ENCODE data around the gene PGK1. TPM values are rescaled to one million over a fixed set of nuclear protein-coding genes. Genes with fewer than 3 reads are reported as not detected.

Gene PGK1
- total RNA-seq, 2 donors from 2014 or later, result 256 to 258 TPM

DNA sequence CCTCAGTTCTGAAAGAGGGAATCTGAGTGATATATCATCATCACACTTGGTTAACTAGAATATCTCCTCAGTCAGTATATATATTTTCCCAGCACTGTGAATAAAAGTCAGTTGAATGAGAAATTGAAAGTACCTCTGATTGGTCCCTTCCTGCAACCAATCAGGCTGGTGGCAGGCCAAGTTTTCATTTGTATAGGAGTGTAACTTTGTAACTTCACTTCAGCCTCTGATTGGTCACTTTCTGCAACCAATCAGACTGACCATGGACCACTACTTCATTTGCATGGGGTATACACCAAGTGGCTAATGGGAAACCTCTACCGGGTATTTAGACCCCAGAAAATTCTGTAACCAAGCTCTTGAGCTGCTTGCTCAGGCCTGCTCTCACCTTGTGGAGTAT is 2.0 kb upstream of the PGK1 start:
- Mint-ChIP-seq H3K36me3 (ENCODE audit: low read depth) (no peaks in the 10 kb centered on the region), H3K27ac (no peak overlapping the region), H3K4me1 (peaks cover 16% of the 10 kb centered on the region), H3K27me3 (no peaks in the 10 kb centered on the region), H3K4me3 (no peak overlapping the region)
- H3K9me3 ChIP-seq (ENCODE audit: control insufficient read depth, low read length, poor library complexity, severe bottlenecking), result no peaks in the 10 kb centered on the region
- DNase-seq (no peak), ATAC-seq (no peak)

DNA sequence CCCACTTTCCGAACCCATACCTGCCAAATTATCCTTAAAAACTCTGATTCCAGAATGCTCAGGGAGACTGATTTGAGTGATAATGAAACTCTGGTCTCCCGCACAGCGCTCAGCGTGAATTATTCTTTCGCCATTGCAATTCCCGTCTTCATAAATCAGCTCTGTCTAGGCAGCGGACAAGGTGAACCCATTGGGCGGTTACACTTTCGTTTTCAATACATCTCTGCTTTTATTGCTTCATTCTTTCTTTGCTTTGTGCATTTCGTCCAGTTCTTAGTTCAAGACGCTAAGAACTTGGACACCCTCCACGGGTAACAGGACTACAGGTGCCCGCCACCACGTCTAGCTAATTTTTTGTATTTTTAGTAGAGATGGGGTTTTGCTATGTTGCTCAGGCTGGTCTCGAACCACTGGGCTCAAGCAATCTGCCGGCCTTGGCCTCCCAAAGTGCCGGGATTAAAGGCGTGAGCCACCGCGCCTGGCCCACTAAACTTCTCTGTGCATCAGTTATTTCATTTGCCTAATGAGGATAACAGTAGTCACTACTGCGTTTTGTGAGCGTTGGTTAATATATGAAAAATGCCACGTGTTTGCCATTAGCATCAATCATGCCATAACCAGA is 936 bp upstream of the PGK1 start:
- DNase-seq, result no peak

DNA sequence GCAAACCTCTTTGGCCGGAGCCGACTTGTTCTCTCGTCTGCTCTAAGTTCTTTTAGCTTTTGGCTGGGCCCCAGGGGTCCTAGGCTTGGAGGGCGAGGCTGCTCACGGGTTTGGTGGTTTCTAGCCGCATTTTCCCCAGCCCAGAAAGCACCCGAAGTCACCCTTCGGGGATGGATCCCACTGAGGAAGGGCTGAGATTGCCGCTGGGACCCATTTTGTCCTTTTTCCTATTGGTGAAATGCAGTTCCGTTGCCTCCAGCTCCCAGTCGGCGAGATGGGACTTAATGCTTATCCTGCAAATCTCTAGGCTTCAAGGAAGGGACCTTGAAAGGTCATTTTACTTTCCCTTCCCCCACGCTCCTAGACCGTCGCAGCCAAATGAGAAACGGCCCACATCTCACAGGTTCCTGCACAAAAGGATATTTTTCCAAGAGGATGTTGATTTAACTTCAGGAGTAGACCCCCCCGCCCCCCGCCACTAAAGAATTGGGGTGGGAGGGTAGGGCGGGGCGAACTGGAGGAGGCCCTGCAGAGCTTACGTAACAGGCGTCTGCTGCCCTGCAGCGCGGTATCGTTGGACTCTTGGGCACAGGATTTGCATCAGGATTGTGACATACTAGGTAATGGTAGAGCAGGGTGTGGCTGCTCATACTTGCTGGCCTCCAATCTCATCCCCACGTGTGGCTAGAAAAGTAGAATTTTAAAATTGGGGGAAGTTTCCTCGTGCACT is 564 bp downstream of the PGK1 start:
- H3K27ac Mint-ChIP-seq, result peak overlapping the region; percentile 91
- H3K4me1 Mint-ChIP-seq, result peaks cover 28% of the 10 kb centered on the region
- no peaks in the 10 kb centered on the region for H3K27me3 Mint-ChIP-seq
- H3K9me3 ChIP-seq (ENCODE audit: control insufficient read depth, low read length, poor library complexity, severe bottlenecking), result no peaks in the 10 kb centered on the region
- H3K36me3 Mint-ChIP-seq (ENCODE audit: low read depth), result no peaks in the 10 kb centered on the region
- DNase-seq (peak in 2 of 3 donors; percentile 9 to 16), ATAC-seq (no peak)
- peak overlapping the region; percentile 89 for H3K4me3 Mint-ChIP-seq

More for the DNA sequence above, 936 bp upstream of the PGK1 start:
- H3K9me3 ChIP-seq (ENCODE audit: control insufficient read depth, low read length, poor library complexity, severe bottlenecking), result no peaks in the 10 kb centered on the region
- Mint-ChIP-seq H3K4me3 (peak overlapping the region; percentile 89), H3K36me3 (ENCODE audit: low read depth) (no peaks in the 10 kb centered on the region), H3K4me1 (peaks cover 23% of the 10 kb centered on the region), H3K27ac (peak overlapping the region; percentile 91), H3K27me3 (no peaks in the 10 kb centered on the region)
- ATAC-seq, result no peak

DNA sequence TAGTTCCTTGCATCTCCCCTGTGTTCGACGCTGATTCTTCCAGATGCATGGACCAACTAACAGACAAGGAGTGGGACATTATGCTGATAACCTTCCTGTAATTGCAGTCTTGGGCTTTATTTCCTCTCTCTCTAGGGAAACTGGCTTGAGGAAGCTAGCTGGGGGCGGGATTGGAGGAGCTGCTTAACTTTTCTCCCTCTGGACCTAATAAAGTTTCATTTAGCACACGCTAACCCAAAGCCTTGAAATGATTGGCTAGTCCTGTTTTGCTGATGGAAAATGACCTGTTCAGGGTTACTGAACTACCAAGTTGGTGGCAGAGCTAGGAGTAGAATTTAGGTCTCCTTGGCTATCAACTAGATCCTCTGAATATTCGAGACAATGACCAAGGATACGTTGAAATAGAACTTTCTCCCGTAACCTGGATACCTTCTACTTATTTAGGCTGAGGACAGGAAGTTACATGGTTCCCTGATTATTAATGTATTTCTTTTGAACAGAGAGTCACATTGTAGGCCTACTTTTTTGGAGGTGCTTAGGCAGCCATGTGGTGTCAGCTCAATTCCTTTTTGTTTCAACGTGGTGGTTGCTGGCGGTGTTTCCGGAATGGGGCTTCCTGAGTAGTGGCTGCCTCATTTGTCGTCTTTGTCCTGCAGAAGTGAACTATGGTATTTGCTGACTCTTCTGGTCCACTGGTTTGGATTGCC is 2.0 kb downstream of the PGK1 start:
- H3K27me3 Mint-ChIP-seq, result no peaks in the 10 kb centered on the region
- no peaks in the 10 kb centered on the region for H3K9me3 ChIP-seq (ENCODE audit: control insufficient read depth, low read length, poor library complexity, severe bottlenecking)
- H3K4me3 Mint-ChIP-seq, result peak overlapping the region; percentile 89
- ATAC-seq (no peak), DNase-seq (no peak)
- peak overlapping the region; percentile 91 for H3K27ac Mint-ChIP-seq
- H3K36me3 Mint-ChIP-seq (ENCODE audit: low read depth), result no peaks in the 10 kb centered on the region
- H3K4me1 Mint-ChIP-seq, result peaks cover 31% of the 10 kb centered on the region

GRCh38 chrX:78106651-78106986 is 2.6 kb downstream of the PGK1 start:
- ATAC-seq (no peak), DNase-seq (no peak)
- H3K4me3 Mint-ChIP-seq, result peak overlapping the region; percentile 89
- H3K9me3 ChIP-seq (ENCODE audit: control insufficient read depth, low read length, poor library complexity, severe bottlenecking), result no peaks in the 10 kb centered on the region
- no peaks in the 10 kb centered on the region for H3K36me3 Mint-ChIP-seq (ENCODE audit: low read depth)
- H3K27me3 Mint-ChIP-seq, result no peaks in the 10 kb centered on the region
- H3K27ac Mint-ChIP-seq, result peak overlapping the region; percentile 91
- peaks cover 31% of the 10 kb centered on the region for H3K4me1 Mint-ChIP-seq

DNA sequence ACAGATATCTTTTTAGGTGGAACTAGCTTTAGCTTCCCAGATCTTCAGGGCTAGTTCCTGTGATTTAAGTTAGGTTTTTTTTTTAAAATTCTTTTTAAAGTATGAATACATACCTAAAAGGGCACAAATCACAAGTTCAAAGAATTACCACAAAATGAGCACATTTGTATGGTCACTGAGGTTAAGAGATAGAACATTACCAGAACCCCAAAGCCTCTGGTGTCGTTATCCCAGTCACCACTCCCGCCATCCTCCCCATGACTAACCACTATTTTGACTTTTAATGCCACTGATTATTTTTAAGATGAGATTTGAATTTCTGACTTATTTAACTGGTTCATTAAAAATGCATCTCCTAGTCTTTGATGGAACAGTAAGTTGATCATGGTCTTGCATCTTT is 5.4 kb downstream of the PGK1 start:
- H3K27ac Mint-ChIP-seq, result peak overlapping the region; percentile 91
- DNase-seq (no peak), ATAC-seq (peak; percentile 18)
- no peaks in the 10 kb centered on the region for H3K9me3 ChIP-seq (ENCODE audit: control insufficient read depth, low read length, poor library complexity, severe bottlenecking)
- H3K4me3 Mint-ChIP-seq, result peak overlapping the region; percentile 28
- no peaks in the 10 kb centered on the region for H3K36me3 Mint-ChIP-seq (ENCODE audit: low read depth)
- H3K4me1 Mint-ChIP-seq, result peaks cover 31% of the 10 kb centered on the region
- no peaks in the 10 kb centered on the region for H3K27me3 Mint-ChIP-seq

DNA sequence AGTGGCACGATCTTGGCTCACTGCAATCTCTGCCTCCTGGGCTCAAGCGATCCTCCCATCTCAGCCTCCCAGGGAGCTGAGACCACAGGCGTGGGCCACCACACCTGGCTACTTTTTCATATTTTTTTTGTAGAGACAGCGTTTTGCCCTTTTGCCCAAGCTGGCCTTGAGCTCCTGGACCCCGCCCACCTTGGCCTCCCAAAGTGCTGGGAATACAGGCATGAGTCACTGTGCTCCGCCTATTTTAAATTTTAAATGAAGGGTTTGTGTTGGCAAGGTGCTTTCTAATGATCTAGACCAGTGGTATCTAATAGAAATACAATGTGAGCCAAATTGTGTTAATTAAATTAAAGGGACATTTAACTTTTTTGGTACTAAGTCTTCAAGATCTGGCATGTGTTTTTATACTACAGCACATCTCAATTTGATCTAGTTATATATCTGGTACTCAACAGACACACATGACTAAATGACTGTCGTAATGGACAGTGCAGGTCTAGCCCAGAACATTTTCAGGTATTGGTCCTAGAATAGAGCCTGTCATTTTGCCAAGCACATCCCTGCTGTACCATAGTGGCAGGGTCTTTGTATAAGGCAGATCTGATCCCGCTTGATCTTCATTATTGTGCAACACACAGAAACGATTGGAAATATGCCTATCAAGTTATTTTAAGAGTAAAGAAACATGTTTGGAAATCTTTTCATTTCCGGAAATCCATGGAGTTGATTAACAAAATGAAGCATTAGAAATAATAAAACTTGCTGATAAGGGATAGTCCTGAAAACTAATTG is 7.3 kb downstream of the PGK1 start:
- peak overlapping the region; percentile 39 for H3K27ac Mint-ChIP-seq
- DNase-seq (no peak), ATAC-seq (no peak)
- peaks cover 29% of the 10 kb centered on the region for H3K4me1 Mint-ChIP-seq
- H3K27me3 Mint-ChIP-seq, result no peaks in the 10 kb centered on the region
- no peaks in the 10 kb centered on the region for H3K36me3 Mint-ChIP-seq (ENCODE audit: low read depth)
- no peak overlapping the region for H3K4me3 Mint-ChIP-seq
- no peaks in the 10 kb centered on the region for H3K9me3 ChIP-seq (ENCODE audit: control insufficient read depth, low read length, poor library complexity, severe bottlenecking)

DNA sequence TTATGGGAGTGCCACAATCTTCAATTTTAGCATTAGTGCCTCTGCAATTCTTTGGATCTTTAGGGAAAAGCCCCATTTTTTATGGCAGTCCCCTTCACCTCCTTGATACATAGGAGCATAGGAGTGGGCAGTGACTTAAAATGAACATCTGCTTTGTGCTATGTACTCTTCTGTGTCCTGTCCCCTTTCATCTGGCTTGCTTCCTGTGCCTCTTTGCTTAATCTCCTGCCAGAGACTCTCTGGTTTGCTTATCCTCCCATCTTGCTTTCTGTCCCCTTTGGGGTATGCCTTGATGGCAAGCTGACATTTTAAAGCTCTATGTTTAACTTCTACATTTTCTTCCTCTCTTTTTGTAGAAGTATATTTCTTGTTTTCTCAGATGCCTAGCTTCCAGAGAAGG is 12.3 kb downstream of the PGK1 start:
- H3K27me3 Mint-ChIP-seq, result no peaks in the 10 kb centered on the region
- ATAC-seq (no peak), DNase-seq (no peak)
- no peak overlapping the region for H3K4me3 Mint-ChIP-seq
- H3K9me3 ChIP-seq (ENCODE audit: control insufficient read depth, low read length, poor library complexity, severe bottlenecking), result no peaks in the 10 kb centered on the region
- peaks cover 23% of the 10 kb centered on the region for H3K4me1 Mint-ChIP-seq
- H3K27ac Mint-ChIP-seq, result peak overlapping the region; percentile 41
- H3K36me3 Mint-ChIP-seq (ENCODE audit: low read depth), result peaks cover 4% of the 10 kb centered on the region

- Mint-ChIP-seq H3K27ac (peak overlapping the region; percentile 41), H3K36me3 (ENCODE audit: low read depth) (peaks cover 4% of the 10 kb centered on the region), H3K27me3 (no peaks in the 10 kb centered on the region), H3K4me1 (peaks cover 21% of the 10 kb centered on the region), H3K4me3 (no peak overlapping the region)
- DNase-seq (no peak), ATAC-seq (no peak)
- H3K9me3 ChIP-seq (ENCODE audit: control insufficient read depth, low read length, poor library complexity, severe bottlenecking), result no peaks in the 10 kb centered on the region
These were observed 12.7 kb downstream of the PGK1 start for GRCh38 chrX:78116766-78117165.

GRCh38 chrX:78118628-78119027 is 14.6 kb downstream of the PGK1 start:
- peaks cover 21% of the 10 kb centered on the region for H3K4me1 Mint-ChIP-seq
- no peak overlapping the region for H3K4me3 Mint-ChIP-seq
- H3K27ac Mint-ChIP-seq, result peak overlapping the region; percentile 16
- DNase-seq (no peak), ATAC-seq (no peak)
- no peaks in the 10 kb centered on the region for H3K27me3 Mint-ChIP-seq
- peaks cover 4% of the 10 kb centered on the region for H3K36me3 Mint-ChIP-seq (ENCODE audit: low read depth)
- H3K9me3 ChIP-seq (ENCODE audit: control insufficient read depth, low read length, poor library complexity, severe bottlenecking), result no peaks in the 10 kb centered on the region

GRCh38 chrX:78119521-78120227 is 15.6 kb downstream of the PGK1 start:
- H3K27me3 Mint-ChIP-seq, result no peaks in the 10 kb centered on the region
- H3K4me1 Mint-ChIP-seq, result peaks cover 21% of the 10 kb centered on the region
- no peaks in the 10 kb centered on the region for H3K9me3 ChIP-seq (ENCODE audit: control insufficient read depth, low read length, poor library complexity, severe bottlenecking)
- H3K36me3 Mint-ChIP-seq (ENCODE audit: low read depth), result peaks cover 4% of the 10 kb centered on the region
- peak overlapping the region; percentile 4 for H3K27ac Mint-ChIP-seq
- DNase-seq (no peak), ATAC-seq (no peak)
- H3K4me3 Mint-ChIP-seq, result no peak overlapping the region

DNA sequence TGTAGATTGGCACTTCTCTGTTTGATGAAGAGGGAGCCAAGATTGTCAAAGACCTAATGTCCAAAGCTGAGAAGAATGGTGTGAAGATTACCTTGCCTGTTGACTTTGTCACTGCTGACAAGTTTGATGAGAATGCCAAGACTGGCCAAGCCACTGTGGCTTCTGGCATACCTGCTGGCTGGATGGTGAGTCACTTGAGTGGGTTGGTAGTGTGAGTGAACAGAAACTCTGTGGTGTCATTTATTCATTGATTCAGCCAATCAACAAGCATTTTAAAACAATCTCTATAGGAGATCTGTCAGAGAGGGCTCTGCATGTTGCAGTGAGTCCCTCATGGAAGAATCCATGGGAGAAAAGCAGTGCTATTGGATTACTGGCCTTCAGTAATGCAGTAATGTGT is 19.1 kb downstream of the PGK1 start:
- H3K36me3 Mint-ChIP-seq (ENCODE audit: low read depth), result peaks cover 2% of the 10 kb centered on the region
- H3K27me3 Mint-ChIP-seq, result no peaks in the 10 kb centered on the region
- H3K4me3 Mint-ChIP-seq, result no peak overlapping the region
- H3K4me1 Mint-ChIP-seq, result peaks cover 9% of the 10 kb centered on the region
- H3K27ac Mint-ChIP-seq, result peak overlapping the region; percentile 72
- no peaks in the 10 kb centered on the region for H3K9me3 ChIP-seq (ENCODE audit: control insufficient read depth, low read length, poor library complexity, severe bottlenecking)
- no peak for DNase-seq
- ATAC-seq, result no peak
